ENCODE measurements around the gene TBC1D22A. TPM values are rescaled to one million over a fixed set of nuclear protein-coding genes. Genes with fewer than 3 reads are reported as not detected.

TBC1D22A gene
- total and polyA plus RNA-seq, 10 of the 15 experiments (the other 5 are each of a cell fraction or from before 2014, with no cell fraction given) = 0.63 to 44.7 (median 27.4) TPM

DNA sequence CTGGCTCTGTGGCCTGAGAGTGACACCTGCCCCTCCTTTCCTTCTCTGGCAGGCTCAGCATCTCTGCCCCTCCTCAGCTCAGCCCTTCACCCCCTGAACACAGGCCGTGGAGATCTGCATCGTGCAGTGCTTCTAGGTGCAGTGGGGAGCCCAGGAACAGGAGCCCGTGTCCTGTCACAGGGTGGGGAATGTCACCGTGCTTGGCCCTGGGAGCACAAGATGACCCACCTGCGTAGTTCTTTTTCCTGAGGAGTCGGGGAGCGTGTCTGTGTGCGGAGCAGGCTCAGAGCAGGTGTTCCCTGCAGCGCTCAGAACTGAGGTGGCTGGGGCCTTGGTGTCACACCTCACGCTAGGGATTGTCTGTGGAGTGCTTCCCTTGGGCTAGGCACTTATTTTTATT is 10.6 kb downstream of the TBC1D22A start:
- Histone ChIP-seq H3K27me3 (replicated peaks in 1 of 2; ENCODE audit: control insufficient read depth in 2 of 2, insufficient read depth in 2 of 2, low read length in 1 of 2) (no peaks in the 10 kb centered on the region), H3K36me3 (ENCODE audit: control insufficient read depth in 2 of 2, insufficient read depth in 2 of 2, low read length in 1 of 2) (peaks cover 1 to 3% of the 10 kb centered on the region in 2 experiments; a peak in 1 of 4 replicates), H4K20me1 (ENCODE audit: control insufficient read depth, insufficient read depth) (peaks cover 3% of the 10 kb centered on the region; the same call in 1 of the 2 replicates), H3K27ac (ENCODE audit: control insufficient read depth, insufficient read depth) (peak overlapping the region; percentile 94), H3K9ac (ENCODE audit: control insufficient read depth, insufficient read depth, low read length) (peak overlapping the region; percentile 61), H3K9me3 (replicated peaks; ENCODE audit: control insufficient read depth, insufficient read depth, low read length) (no peaks in the 10 kb centered on the region), H3K4me1 (ENCODE audit: control insufficient read depth, insufficient read depth, low read length) (peaks cover 74% of the 10 kb centered on the region), H2AFZ (ENCODE audit: control insufficient read depth, low read depth, low read length) (no peak overlapping the region), H3K79me2 (ENCODE audit: control insufficient read depth, insufficient read depth, low read length) (peaks cover 72% of the 10 kb centered on the region), H3K4me3 (peak overlapping the region; percentile 73), H3K4me2 (ENCODE audit: control insufficient read depth, insufficient read depth) (peak overlapping the region; percentile 75)
- ChIA-PET POLR2A (interaction anchor here (1.3 to 5.2 kb wide), 3 partner anchors 9 to 209 kb away, joined by 5 to 56 read pairs (median 8); partner anchors contain the start of gene TBC1D22A), SMC1A (ENCODE audit: uncharacterized antibody, unreplicated experiment) (interaction anchor here (1.0 to 5.9 kb wide), 5 partner anchors 11 to 210 kb away, joined by 4 to 72 read pairs (median 8); partner anchors contain the start of gene TBC1D22A), RAD21 (ENCODE audit: unreplicated experiment) (interaction anchor here (1.0 to 3.8 kb wide), 4 partner anchors 9 to 30 kb away, joined by 3 to 82 read pairs (median 28); partner anchors contain the start of gene TBC1D22A), CTCF (interaction anchor here (1.6 to 8.2 kb wide), 4 partner anchors 12 to 211 kb away, joined by 3 to 117 read pairs (median 30); partner anchors contain the start of gene TBC1D22A)
- no peak for DNase-seq (ENCODE audit: low read depth, low spot score)
- intact Hi-C loops (cut with micrococcal nuclease; ENCODE audit: unreplicated experiment) (loop anchor here (10.0 kb wide), 1 partner anchor 178 kb away; no protein-coding TSS in a partner anchor), in situ Hi-C loops (cut with MboI) (loop anchor here (25.0 kb wide), 1 partner anchor 1314 kb away; no protein-coding TSS in a partner anchor)
- BruUV-seq (replicated peaks) = no TSS peak
- TF ChIP-seq, protein P1, sequence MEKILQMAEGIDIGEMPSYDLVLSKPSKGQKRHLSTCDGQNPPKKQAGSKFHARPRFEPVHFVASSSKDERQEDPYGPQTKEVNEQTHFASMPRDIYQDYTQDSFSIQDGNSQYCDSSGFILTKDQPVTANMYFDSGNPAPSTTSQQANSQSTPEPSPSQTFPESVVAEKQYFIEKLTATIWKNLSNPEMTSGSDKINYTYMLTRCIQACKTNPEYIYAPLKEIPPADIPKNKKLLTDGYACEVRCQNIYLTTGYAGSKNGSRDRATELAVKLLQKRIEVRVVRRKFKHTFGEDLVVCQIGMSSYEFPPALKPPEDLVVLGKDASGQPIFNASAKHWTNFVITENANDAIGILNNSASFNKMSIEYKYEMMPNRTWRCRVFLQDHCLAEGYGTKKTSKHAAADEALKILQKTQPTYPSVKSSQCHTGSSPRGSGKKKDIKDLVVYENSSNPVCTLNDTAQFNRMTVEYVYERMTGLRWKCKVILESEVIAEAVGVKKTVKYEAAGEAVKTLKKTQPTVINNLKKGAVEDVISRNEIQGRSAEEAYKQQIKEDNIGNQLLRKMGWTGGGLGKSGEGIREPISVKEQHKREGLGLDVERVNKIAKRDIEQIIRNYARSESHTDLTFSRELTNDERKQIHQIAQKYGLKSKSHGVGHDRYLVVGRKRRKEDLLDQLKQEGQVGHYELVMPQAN (conservative IDR thresholded peaks at IDR 0.05) = no peak
- TF ChIP-seq, protein P2, sequence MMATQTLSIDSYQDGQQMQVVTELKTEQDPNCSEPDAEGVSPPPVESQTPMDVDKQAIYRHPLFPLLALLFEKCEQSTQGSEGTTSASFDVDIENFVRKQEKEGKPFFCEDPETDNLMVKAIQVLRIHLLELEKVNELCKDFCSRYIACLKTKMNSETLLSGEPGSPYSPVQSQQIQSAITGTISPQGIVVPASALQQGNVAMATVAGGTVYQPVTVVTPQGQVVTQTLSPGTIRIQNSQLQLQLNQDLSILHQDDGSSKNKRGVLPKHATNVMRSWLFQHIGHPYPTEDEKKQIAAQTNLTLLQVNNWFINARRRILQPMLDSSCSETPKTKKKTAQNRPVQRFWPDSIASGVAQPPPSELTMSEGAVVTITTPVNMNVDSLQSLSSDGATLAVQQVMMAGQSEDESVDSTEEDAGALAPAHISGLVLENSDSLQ (IDR thresholded peaks at IDR 0.05) = peak; percentile 45
- TF ChIP-seq, protein P3, sequence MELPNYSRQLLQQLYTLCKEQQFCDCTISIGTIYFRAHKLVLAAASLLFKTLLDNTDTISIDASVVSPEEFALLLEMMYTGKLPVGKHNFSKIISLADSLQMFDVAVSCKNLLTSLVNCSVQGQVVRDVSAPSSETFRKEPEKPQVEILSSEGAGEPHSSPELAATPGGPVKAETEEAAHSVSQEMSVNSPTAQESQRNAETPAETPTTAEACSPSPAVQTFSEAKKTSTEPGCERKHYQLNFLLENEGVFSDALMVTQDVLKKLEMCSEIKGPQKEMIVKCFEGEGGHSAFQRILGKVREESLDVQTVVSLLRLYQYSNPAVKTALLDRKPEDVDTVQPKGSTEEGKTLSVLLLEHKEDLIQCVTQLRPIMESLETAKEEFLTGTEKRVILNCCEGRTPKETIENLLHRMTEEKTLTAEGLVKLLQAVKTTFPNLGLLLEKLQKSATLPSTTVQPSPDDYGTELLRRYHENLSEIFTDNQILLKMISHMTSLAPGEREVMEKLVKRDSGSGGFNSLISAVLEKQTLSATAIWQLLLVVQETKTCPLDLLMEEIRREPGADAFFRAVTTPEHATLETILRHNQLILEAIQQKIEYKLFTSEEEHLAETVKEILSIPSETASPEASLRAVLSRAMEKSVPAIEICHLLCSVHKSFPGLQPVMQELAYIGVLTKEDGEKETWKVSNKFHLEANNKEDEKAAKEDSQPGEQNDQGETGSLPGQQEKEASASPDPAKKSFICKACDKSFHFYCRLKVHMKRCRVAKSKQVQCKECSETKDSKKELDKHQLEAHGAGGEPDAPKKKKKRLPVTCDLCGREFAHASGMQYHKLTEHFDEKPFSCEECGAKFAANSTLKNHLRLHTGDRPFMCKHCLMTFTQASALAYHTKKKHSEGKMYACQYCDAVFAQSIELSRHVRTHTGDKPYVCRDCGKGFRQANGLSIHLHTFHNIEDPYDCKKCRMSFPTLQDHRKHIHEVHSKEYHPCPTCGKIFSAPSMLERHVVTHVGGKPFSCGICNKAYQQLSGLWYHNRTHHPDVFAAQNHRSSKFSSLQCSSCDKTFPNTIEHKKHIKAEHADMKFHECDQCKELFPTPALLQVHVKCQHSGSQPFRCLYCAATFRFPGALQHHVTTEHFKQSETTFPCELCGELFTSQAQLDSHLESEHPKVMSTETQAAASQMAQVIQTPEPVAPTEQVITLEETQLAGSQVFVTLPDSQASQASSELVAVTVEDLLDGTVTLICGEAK (IDR thresholded peaks at IDR 0.05; ENCODE audit: borderline replicate concordance) = 0 out of 2 replicates have a peak, but pooled peaks have one; percentile 8
- 0 out of 2 replicates have a peak, but pooled peaks have one; percentile 47 for TF ChIP-seq HDGF (IDR thresholded peaks at IDR 0.05)
- TF ChIP-seq TCF3 (IDR thresholded peaks at IDR 0.05; ENCODE audit: borderline replicate concordance, insufficient read depth, low read depth, low read length) = peak; percentile 70; the same call in 1 of the 2 replicates
- peak; percentile 74 for TF ChIP-seq TCF12 (IDR thresholded peaks at IDR 0.05; ENCODE audit: low read depth, low read length)
- TF ChIP-seq, protein P4, sequence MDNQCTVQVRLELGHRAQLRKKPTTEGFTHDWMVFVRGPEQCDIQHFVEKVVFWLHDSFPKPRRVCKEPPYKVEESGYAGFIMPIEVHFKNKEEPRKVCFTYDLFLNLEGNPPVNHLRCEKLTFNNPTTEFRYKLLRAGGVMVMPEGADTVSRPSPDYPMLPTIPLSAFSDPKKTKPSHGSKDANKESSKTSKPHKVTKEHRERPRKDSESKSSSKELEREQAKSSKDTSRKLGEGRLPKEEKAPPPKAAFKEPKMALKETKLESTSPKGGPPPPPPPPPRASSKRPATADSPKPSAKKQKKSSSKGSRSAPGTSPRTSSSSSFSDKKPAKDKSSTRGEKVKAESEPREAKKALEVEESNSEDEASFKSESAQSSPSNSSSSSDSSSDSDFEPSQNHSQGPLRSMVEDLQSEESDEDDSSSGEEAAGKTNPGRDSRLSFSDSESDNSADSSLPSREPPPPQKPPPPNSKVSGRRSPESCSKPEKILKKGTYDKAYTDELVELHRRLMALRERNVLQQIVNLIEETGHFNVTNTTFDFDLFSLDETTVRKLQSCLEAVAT (IDR thresholded peaks at IDR 0.05) = no peak
- 3% methylated on average over 10 of the region's 10 CpGs for WGBS (ENCODE audit: insufficient coverage, insufficient replicate concordance, low lambda C conversion rate, missing lambda C conversion rate)
- no peak for ATAC-seq
- FAIRE-seq = no peak

Data from GM12878 (cell line).